Dendritic cell treated with granulocyte-macrophage colony-stimulating factor and Interleukin-4, amounts not matched to agents 40 ng/mL and 50 ng/mL, for 4 days (primary cell): ENCODE measurements around the gene SCAP.
"Not testable (repeated sequence)": the region's sequence is repeated elsewhere in the genome, so short reads cannot be mapped to it uniquely, and the experiment has no call there.

ENCODE experiments used
- H3K27ac Mint-ChIP-seq: one replicate; pipeline ENCODE4 v1.8.0; 2022; ENCODE audit warnings: mild to moderate bottlenecking, mixed read lengths
- H3K27me3 Mint-ChIP-seq: one replicate; pipeline ENCODE4 v1.8.0; 2022; ENCODE audit warnings: mild to moderate bottlenecking, mixed read lengths
- H3K36me3 Mint-ChIP-seq: one replicate; pipeline ENCODE4 v1.8.0; 2022; ENCODE audit warnings: low read depth, mixed read lengths
- H3K4me1 Mint-ChIP-seq: one replicate; pipeline ENCODE4 v1.8.0; 2022; ENCODE audit warnings: low read depth, mixed read lengths
- H3K4me3 Mint-ChIP-seq: one replicate; pipeline ENCODE4 v1.8.0; 2022; ENCODE audit warnings: mild to moderate bottlenecking, moderate library complexity, mixed read lengths
- H3K9me3 Mint-ChIP-seq: one replicate; pipeline ENCODE4 v1.8.0; 2022; ENCODE audit warnings: mixed read lengths
- intact Hi-C: fragments of 100-400 bp; cut with micrococcal nuclease; formaldehyde crosslinking; loops from one replicate; pipeline ENCODE4 v1.15.0; 2022

The SCAP gene

GRCh38 chr3:47475570-47476329 is at the start of gene SCAP:
Gene SCAP (minus strand): TSS chr3:47475941. CDS start chr3:47442993, 32,948 bp downstream.
- H3K36me3 Mint-ChIP-seq: peaks cover 5% of the 10 kb centered on the region
- no peaks in the 10 kb centered on the region for H3K27me3 Mint-ChIP-seq
- peak within 1 kb of the TSS; percentile 68 for H3K27ac Mint-ChIP-seq
- H3K4me1 Mint-ChIP-seq: peaks cover 23% of the 10 kb centered on the region
- H3K9me3 Mint-ChIP-seq: no peaks in the 10 kb centered on the region
- H3K4me3 Mint-ChIP-seq: peak within 1 kb of the TSS; percentile 93
- intact Hi-C loops: loop anchor here (1.0 kb wide), 2 partner anchors 35 to 54 kb away; no protein-coding TSS in a partner anchor

GRCh38 chr3:47523310-47524073 is 47.8 kb upstream of the SCAP start:
- Mint-ChIP-seq H3K4me3 (no peak overlapping the region), H3K36me3 (no peaks in the 10 kb centered on the region), H3K27ac (no peak overlapping the region), H3K4me1 (peaks cover 8% of the 10 kb centered on the region), H3K9me3 (peaks cover 8% of the 10 kb centered on the region), H3K27me3 (no peaks in the 10 kb centered on the region)
- intact Hi-C loops: loop anchor here (5.0 kb wide), 1 partner anchor 279 kb away; the partner anchor contains the start of gene DHX30

GRCh38 chr3:47522082-47522987 is 46.6 kb upstream of the SCAP start:
- Mint-ChIP-seq H3K27ac (no peak overlapping the region), H3K9me3 (no peaks in the 10 kb centered on the region), H3K4me3 (no peak overlapping the region), H3K36me3 (no peaks in the 10 kb centered on the region), H3K4me1 (peaks cover 8% of the 10 kb centered on the region), H3K27me3 (no peaks in the 10 kb centered on the region)
- intact Hi-C loops: loop anchor here (5.0 kb wide), 1 partner anchor 280 kb away; the partner anchor contains the start of gene DHX30

- peaks cover 8% of the 10 kb centered on the region for H3K4me1 Mint-ChIP-seq
- no peaks in the 10 kb centered on the region for H3K9me3 Mint-ChIP-seq
- no peak overlapping the region for H3K4me3 Mint-ChIP-seq
- intact Hi-C loops: loop anchor here (5.0 kb wide), 1 partner anchor 282 kb away; the partner anchor contains the start of gene DHX30
- H3K27me3 Mint-ChIP-seq: no peaks in the 10 kb centered on the region
- H3K27ac Mint-ChIP-seq: no peak overlapping the region
- no peaks in the 10 kb centered on the region for H3K36me3 Mint-ChIP-seq
Measured at GRCh38 chr3:47520756-47521155, 45.0 kb upstream of the SCAP start.

- Mint-ChIP-seq H3K4me3 (no peak overlapping the region), H3K27ac (no peak overlapping the region), H3K4me1 (peaks cover 14% of the 10 kb centered on the region), H3K36me3 (peaks cover 6% of the 10 kb centered on the region), H3K27me3 (no peaks in the 10 kb centered on the region), H3K9me3 (no peaks in the 10 kb centered on the region)
- intact Hi-C loops: no loop called here
Measured at GRCh38 chr3:47517937-47518336, 42.2 kb upstream of the SCAP start.

- peaks cover 12% of the 10 kb centered on the region for H3K36me3 Mint-ChIP-seq
- no peak overlapping the region for H3K4me3 Mint-ChIP-seq
- H3K9me3 Mint-ChIP-seq: no peaks in the 10 kb centered on the region
- H3K27ac Mint-ChIP-seq: no peak overlapping the region
- peaks cover 24% of the 10 kb centered on the region for H3K4me1 Mint-ChIP-seq
- intact Hi-C loops: no loop called here
- H3K27me3 Mint-ChIP-seq: no peaks in the 10 kb centered on the region
Measured at GRCh38 chr3:47515864-47516319, 40.2 kb upstream of the SCAP start.

- Mint-ChIP-seq H3K27ac (no peak overlapping the region), H3K9me3 (no peaks in the 10 kb centered on the region), H3K36me3 (peaks cover 19% of the 10 kb centered on the region), H3K4me3 (no peak overlapping the region), H3K4me1 (peaks cover 24% of the 10 kb centered on the region), H3K27me3 (no peaks in the 10 kb centered on the region)
- intact Hi-C loops: no loop called here
Measured at GRCh38 chr3:47515100-47515499, 39.4 kb upstream of the SCAP start.

- Mint-ChIP-seq H3K36me3 (peaks cover 36% of the 10 kb centered on the region), H3K27me3 (no peaks in the 10 kb centered on the region), H3K4me3 (peak within 1 kb of the TSS; percentile 93), H3K4me1 (peaks cover 24% of the 10 kb centered on the region), H3K27ac (peak within 1 kb of the TSS; percentile 96), H3K9me3 (no peaks in the 10 kb centered on the region)
- intact Hi-C loops: loop anchor here (1.0 kb wide), 1 partner anchor 92 kb away; no protein-coding TSS in a partner anchor
Measured at GRCh38 chr3:47513125-47513929, 37.6 kb upstream of the SCAP start, which contains the start of gene ELP6. Gene ELP6 (minus strand): TSS chr3:47513712. CDS start chr3:47513590, 122 bp downstream.

GRCh38 chr3:47512416-47513124 is 36.8 kb upstream of the SCAP start:
- Mint-ChIP-seq H3K27me3 (no peaks in the 10 kb centered on the region), H3K4me1 (peaks cover 24% of the 10 kb centered on the region), H3K9me3 (no peaks in the 10 kb centered on the region), H3K4me3 (peak overlapping the region; percentile 93), H3K36me3 (peaks cover 44% of the 10 kb centered on the region), H3K27ac (peak overlapping the region; percentile 96)
- intact Hi-C loops: loop anchor here (1.0 kb wide), 1 partner anchor 91 kb away; no protein-coding TSS in a partner anchor

- intact Hi-C loops, H3K27ac Mint-ChIP-seq, H3K4me3 Mint-ChIP-seq, H3K27me3 Mint-ChIP-seq, H3K9me3 Mint-ChIP-seq, H3K4me1 Mint-ChIP-seq: not testable (repeated sequence)
- peaks cover 91% of the 10 kb centered on the region for H3K36me3 Mint-ChIP-seq
Measured at GRCh38 chr3:47505267-47505666, 29.5 kb upstream of the SCAP start.

GRCh38 chr3:47504113-47504512 is 28.4 kb upstream of the SCAP start:
- Mint-ChIP-seq H3K27me3 (no peaks in the 10 kb centered on the region), H3K9me3 (no peaks in the 10 kb centered on the region), H3K4me3 (no peak overlapping the region), H3K36me3 (peaks cover 92% of the 10 kb centered on the region), H3K27ac (no peak overlapping the region), H3K4me1 (no peaks in the 10 kb centered on the region)
- intact Hi-C loops: no loop called here

- no peaks in the 10 kb centered on the region for H3K9me3 Mint-ChIP-seq
Measured at GRCh38 chr3:47503033-47503432, 27.3 kb upstream of the SCAP start.

More at GRCh38 chr3:47503033-47503432, 27.3 kb upstream of the SCAP start:
- Mint-ChIP-seq H3K27ac (no peak overlapping the region), H3K4me1 (no peaks in the 10 kb centered on the region), H3K4me3 (no peak overlapping the region), H3K36me3 (peaks cover 92% of the 10 kb centered on the region), H3K27me3 (no peaks in the 10 kb centered on the region)
- intact Hi-C loops: no loop called here
